ENCODE measurements around the gene SRRT. TPM values are rescaled to one million over a fixed set of nuclear protein-coding genes. Genes with fewer than 3 reads are reported as not detected.

The SRRT gene
- total RNA-seq, 1 donor from 2014 or later = 51.7 TPM

DNA sequence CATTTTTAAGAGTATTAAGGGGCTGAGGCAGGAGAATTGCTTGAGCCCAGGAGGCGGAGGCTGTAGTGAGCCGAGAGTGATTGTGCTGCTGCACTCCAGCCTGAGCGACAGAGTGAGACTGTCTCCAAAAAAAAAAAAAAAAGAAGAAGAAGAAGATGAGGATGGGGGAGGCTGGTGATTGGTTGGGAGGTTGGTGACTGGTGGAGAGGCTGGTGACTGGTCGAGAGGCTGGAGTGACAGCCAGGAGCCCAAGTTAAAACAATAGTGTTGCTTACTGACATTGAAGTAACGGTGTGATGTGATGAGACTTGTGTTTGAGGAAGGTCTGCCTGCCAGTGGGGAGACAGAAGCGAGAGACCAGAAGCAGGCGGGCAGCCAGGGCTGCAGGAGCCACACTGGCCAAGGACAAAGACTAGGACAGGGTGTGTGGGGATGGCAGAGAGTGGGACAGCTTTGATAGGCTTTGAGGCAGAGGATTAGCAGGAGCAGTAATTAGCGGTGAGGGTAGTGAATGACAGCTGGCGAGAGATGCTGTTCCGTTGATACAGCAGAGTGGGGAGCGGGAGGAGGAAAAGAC lies 4.9 kb downstream of the SRRT start:
- DNase-seq (ENCODE audit: low read depth) = no peak

DNA sequence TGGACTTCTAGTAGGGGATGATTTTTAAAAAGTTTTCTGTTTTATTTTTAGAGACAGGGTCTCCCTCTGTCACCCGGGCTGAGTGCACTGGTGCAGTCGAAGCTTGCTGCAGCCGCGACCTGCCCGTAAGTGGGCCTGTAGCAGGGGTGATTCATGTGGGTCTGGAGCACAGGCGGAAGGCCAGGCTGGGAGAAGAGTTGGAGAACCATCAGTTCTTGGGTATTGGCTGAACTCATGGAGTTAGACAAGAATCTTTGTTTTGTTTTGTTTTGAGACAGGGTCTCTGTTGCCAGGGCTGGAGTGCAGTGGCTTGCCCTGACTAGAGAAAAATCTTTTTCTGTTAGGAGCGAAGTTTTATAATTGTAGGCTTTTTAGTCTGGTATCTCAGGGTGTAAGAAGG lies 5.7 kb downstream of the SRRT start:
- no peak for DNase-seq (ENCODE audit: low read depth)

DNA sequence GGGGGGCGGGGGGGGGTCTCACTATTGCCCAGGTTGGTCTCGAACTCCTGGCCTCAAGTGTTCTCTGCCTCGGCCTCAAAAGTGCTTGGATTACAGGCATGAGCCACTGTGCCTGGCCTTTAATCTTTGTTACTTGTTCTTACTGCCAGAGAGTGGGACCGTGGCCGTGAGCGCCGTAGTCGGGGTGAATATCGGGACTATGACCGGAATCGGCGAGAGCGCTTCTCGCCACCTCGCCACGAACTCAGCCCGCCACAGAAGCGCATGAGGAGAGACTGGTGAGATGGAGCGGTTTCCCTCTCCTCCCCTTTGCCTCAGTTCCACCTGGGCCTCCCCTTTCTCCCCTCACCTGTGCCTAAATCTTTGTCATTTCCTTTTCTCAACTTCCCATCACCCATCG lies 6.2 kb downstream of the SRRT start:
- no peak for DNase-seq (ENCODE audit: low read depth)

DNA sequence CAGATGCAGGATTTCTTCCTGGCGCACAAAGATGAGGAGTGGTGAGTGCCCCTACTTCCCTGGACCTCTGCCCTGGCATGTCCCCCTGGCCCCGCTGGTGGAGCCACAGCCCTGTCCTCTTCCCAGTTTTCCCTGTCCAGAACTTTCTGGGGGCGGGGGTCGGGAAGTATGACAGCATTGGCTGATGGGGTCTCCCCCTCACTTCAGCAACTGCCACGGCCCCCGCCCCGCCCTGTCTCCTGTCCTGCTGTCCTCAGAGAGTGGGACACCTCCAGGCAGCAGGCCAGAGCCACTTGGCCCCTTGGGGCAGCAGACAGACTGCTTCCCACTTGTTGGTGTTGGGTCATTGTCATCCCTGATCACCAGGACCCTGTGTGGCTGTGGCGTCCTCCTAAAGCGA lies 7.3 kb downstream of the SRRT start:
- no peak for DNase-seq (ENCODE audit: low read depth)

DNA sequence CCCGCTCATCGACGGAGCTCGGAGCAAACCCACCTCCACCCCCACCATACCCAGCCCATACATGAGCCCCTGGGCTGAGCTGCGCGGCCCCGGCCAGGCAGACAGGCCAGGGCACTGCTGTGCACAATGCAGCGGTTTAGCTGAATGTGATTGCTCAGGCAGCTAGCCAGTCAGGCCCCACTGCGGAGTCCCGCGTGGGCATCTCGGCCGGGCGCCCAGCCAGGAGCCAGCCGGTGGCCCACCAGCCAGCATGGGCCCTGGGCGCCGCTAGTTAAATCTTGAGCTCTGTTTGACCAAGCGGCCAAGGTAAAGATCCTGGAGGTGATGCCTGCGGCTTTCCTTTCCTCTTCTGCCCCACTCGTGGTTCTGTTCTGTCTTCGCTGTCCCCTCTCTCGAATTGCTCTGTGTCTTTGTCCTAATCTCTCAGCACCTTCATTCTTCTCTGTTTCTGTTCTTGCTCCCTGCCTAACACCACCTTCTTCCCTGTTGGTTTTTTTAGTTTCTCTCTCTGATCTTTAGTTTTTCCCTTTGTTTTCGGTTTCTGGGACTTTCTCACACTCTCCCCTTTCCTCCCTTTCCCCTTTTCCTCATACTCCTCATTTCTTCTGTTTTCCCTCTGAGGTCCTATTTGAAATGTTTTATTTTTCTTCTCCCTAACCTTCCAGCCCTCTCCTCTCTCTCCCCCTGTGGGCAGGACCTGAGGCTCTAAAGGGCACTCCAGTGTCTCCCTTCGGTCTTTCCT lies 8.1 kb downstream of the SRRT start:
- DNase-seq (ENCODE audit: low read depth) = no peak

DNA sequence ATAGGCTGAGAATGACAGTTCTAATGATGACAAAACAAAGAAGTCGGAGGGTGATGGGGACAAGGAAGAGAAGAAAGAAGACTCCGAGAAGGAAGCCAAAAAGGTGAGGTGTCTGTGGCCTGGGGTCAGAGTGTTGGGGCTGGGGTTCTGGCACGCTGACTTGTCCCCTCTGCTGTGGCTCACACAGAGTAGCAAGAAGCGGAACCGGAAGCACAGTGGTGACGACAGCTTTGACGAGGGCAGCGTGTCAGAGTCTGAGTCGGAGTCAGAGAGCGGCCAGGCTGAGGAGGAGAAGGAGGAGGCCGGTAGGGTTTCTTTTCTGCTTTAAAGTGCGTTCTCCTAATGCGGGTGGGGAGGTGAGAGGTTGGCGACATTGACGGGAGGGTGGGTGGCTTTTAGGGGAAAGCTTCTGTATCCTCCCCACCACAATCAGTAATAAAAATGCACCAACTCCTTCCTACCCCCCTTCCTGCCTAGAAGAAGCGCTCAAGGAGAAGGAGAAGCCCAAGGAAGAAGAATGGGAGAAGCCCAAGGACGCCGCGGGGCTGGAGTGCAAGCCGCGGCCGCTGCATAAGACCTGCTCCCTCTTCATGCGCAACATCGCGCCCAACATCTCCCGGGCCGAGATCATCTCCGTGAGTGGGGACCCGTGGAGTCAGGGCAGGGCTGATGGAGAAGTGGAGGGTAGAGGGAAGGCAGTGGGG lies 10.0 kb downstream of the SRRT start:
- DNase-seq (ENCODE audit: low read depth) = no peak

DNA sequence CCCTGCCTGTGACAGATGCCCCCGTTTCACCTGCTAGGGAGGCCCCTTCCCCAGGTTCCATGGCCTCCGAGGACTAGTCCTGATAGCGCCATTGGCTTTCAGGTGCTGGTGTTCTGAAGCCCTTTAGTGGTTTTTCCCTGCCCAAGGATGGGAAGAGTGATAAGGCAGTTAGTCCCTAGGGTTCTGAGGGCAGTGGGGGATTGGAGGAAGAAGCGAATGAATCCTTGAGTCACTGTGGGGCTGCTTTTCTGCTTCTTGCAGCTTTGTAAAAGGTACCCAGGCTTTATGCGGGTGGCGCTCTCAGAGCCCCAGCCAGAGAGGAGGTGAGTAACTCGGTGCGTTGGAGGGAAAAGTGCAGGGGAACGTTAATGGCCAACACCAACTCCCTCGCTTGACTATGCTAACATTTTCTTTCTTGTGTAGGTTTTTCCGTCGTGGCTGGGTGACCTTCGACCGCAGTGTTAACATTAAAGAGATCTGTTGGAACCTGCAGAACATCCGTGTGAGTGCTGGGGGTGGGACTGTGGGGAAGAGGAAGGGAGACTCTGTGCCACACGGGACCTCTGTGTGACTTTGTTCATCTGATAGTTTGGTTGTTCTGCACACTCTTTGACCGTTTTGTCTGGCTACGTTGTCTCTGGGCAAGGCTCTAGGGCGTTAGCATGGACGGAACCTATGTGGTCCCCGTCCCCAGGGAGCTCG lies 10.7 kb downstream of the SRRT start:
- no peak for DNase-seq (ENCODE audit: low read depth)

DNA sequence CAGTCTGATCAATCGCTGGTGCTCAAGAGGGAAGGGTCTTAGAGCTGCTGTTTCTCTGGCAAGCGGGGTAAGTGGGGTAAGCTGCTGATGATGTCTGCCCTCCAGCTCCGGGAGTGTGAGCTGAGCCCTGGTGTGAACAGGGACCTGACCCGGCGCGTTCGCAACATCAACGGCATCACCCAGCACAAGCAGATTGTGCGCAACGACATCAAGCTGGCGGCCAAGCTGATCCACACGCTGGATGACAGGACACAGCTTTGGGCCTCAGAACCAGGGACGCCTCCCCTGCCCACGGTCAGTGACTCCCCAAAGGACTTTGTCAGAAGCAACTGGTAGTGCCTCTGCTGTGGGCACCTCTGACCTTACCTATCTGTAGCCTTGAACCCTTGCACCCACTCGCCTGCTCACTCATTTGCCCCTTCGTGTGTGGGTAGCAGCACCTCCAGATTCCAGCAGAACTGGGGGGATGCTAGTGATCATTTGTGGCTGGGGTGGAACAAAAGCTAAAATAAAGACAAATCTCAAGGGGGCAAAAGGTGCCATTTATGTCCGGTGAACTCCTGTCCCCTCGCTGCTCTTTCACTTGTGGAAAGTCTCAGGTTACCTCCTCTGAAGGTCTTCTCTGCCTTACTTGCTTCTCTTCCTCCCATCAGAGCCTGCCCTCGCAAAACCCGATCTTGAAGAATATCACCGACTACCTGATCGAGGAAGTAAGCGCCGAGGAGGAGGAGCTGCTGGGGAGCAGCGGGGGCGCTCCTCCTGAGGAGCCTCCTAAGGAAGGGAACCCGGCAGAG lies 11.4 kb downstream of the SRRT start:
- no peak for DNase-seq (ENCODE audit: low read depth)

DNA sequence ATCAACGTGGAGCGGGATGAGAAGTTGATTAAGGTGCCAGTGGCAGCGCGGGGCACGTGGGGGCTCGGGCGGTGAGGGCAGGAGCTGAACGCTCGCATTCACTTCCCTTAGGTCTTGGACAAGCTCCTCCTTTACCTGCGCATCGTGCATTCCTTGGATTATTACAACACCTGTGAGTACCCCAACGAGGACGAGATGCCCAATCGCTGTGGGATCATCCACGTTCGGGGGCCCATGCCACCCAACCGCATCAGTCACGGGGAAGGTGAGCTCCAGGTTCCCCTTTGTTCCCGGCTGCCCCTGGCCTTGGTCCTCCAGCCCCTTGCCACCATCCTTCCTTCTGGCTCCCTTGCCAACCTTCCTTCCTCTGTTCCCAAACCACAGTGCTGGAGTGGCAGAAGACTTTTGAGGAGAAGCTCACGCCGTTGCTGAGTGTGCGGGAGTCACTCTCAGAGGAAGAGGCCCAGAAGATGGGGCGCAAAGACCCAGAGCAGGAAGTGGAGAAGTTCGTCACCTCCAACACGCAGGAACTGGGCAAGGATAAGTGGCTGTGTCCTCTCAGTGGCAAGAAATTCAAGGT lies 12.1 kb downstream of the SRRT start:
- no peak for DNase-seq (ENCODE audit: low read depth)

DNA sequence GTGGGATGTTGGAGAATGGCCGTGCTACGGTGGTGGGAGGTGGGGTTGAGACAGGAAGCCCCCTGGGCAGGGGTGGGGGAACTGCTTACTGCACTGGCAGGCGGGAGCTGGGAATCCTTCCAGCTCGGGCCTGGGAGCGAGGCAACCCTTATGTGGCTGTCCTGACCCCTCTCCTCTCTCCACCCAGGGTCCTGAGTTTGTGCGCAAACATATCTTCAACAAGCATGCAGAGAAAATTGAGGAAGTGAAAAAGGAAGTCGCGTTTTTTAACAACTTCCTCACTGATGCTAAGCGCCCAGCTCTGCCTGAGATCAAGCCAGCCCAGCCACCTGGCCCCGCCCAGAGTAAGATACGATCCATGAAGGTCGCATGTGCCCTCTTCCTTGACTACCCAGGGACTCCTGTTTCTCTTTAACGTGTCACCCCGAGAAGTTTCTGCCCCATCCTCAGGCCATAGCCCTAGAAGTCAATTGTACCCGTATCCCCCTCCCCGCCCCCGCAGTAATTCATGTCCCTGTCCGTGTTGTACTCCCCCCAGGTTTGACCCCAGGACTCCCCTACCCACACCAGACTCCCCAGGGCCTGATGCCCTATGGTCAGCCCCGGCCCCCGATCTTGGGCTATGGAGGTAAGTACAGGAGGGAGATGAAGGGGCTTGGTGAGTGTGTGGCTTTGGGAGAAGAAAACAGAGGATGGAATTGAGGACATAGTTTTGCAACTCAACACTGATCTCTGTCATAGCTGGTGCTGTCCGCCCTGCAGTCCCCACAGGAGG lies 12.8 kb downstream of the SRRT start:
- no peak for DNase-seq (ENCODE audit: low read depth)

DNA sequence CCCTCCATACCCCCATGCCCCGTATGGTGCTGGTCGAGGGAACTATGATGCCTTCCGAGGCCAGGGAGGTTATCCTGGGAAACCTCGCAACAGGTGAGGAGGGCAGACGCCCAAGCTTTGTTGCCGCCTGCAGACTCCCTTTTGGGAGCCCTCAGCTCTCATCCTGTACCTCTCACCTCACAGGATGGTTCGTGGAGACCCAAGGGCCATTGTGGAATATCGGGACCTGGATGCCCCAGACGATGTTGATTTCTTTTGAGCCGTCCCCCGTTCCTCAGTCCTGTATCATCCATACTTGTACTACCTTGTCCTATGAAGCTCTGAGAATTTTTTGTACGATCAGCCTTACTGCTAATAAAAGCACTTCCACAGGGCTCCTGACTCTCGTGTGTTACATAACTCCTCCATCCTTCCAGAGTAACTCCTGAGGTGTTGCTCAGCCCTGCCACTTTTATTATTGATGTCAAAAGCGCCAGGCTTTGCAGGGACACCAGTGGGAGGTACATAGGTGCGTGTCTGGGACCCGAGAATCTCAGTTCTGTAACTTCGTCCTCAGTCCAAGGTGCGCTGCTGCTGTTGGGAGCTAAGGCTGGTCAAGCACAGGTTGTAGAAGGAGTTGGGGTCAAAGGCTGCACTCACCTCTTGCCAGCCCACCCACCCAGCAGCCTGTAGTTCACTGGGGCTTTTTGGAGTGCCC lies 13.5 kb downstream of the SRRT start:
- DNase-seq (ENCODE audit: low read depth) = no peak

DNA sequence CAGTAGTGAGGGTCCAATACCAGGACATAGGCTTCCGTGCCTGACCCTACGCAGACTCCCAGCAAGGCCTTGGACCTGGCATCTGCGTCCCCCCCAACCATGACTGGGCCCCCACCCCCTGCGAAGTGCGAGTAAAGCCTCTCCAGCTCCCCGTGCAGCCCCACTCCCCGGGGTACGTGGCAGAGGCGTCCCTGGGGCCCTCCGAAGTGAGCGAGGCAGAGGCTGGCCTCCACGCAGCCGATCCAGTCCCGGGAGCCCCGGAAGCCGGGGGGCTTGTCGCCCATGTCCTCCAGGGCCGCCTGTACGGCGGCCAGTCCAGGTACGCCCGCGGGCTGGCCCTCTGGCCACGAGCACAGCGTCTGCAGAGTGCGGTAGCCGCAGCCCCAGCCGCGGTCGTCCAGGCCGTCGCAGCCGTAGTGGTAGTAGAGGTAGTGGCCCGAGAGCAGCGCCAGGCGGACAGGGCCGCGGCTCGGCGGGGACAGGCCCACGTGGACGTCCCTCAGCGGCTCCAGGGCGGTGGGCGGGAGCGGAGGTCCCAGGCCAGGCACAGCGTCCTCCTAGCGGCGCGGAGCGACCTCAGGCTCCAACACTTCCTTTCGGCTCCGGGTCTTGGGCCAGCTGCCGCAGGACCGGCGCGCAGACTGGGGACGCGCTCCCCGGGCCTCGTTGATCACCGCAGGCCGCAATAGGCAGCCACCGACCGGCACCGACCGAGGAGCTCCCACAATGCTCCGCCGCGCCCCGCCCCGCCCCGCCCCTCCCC lies 14.3 kb downstream of the SRRT start, which contains the start of gene UFSP1:
Gene UFSP1 (minus strand): TSS at position 728 of the 763 bp plus-strand sequence. CDS start 444 bp downstream, at position 284.
- DNase-seq (ENCODE audit: low read depth) = no peak

DNA sequence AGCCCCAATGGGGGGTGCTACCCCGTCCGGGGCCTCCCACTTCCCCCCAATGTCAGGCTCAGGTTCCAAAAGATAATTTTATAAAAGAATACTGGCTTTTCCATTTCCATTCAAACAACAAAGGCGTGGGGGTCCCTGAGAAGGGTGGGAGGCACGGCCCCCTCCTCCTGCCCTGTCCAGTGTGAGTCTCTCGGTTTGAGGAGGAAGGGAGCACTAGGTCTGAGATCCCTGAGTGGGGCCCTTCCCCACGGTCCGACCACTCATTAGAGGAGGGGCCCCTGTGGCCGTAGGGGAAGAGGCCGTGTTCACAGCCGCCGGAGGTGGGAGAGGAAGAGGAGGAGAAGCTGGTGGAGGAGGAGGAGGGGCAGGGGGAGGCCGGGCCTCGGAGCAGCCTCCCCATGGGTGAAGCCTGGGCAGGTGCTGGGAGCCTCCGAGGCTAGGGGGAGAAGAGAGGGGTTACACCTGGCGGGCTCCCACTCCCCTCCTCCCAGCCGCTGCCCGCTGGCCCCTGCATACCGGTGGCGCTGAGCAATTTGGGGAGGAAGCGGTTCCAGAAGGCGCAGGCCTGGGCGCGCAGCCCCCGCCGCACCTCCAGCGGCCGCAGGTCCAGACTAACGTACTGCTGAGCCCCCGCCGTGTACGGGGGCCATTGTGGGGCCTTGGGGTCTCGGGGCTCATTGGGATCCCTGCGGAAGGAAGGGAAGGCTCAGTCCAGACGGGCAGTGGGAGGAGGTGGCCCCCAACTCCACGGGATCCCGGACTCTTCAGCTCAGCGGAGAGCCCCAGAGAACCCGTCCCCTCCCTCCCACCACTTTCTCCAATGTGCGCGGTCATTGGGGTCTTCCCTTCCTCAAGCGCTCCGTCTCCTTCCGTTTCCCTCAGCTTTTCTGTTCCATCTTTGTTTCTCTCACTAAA lies 16.0 kb downstream of the SRRT start:
- DNase-seq (ENCODE audit: low read depth) = no peak

DNA sequence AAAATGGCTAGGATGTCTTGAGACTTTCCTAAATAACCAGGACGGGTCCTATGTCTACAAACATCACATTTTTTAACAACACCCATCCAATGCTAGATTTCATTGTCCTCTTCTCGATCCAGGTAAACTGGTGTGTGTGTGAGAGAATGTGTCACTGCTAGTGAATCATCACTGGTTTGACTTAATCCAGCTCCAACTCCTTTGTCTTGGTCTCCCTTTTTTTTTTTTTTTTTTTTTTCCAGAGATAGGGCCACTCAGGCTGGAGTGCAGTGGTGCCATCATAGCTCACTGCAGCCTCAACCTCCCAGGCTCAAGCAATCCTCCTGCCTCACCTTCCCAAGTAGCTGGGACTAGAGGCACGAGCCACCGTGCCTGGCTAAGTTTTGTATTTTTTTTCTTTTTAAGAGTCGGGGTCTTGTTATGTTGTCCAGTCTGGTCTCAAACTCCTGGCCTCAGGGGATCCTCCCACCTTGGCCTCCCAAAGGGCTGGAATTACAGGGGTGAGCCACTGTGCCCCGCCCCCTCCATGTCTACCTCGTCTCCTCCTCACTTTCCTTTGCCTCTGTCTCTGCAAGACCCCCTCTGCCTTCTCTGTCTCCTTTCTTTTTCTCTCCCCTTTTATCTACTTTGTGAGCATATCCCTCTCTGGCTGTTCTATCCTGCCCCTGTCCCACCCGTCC lies 16.8 kb downstream of the SRRT start:
- DNase-seq (ENCODE audit: low read depth) = peak; percentile 78

DNA sequence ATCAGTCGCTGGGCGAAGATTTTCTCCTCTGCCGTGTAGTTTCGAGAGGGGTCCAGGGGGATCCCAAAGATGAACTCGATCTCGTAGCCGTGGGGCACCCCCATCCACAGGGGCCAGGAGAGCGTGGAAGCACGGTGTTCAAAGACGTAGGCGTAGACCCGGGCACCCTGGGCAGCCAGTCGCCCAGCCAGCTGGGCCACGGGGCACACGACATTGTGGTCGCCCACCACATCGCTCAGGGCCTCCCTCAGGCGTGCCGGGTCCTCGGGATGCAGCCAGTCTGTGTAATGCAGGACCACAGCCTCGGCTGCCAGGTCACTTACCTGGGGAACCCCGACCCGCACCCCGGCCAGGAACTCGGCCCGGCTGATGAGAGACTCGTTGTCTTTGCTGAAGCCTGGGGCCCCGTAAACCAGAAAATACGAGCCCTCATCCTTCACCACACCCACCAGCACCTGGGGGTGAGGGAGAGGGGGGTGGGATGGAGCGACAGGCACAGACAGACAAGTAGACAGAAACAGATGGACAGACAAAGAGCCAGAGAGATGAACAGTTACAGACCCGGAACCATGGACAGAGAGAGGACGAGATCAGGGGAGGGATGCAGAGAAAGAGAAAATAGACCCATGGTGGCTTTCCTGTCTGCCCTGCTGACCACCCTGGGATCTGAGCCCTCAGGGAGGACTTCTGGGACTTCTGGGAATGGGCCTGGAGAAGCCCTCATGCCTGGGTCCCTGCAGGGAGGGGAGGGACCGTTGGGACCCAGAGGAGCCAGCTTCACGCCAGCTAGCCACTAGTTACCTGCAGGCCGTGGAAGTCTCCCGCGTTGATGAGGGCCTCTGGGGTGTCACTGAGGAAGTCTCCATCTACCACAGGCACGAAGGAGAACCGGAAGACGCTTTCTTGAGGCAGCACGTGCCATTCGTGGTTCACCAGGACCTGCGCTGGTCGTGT lies 17.7 kb downstream of the SRRT start:
- DNase-seq (ENCODE audit: low read depth) = no peak

DNA sequence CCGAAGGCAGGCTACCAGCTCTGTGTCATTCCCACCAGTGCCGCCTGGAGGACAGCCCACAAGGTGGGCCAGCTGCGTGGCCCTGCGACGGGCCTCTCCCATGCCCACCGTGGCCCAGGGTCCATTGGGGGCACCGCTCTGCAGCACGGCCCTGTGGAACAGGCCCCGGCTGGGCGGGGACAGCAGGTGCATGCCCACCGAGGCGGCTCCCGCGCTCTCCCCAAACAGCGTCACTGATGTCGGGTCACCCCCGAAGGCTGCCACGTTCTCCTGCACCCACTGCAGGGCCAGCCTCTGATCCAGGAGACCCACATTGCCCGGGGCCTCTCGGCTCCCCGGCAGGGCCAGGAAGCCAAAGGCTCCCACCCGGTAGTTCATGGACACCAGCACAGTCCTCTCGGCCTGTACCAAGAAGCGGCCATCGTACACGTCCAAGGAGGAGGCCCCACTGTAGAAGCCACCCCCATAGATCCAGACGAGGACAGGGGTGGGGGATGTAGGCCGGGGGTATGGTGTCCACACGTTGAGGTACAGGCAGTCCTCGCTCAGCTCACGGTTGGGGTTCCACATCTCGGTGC lies 18.5 kb downstream of the SRRT start:
- DNase-seq (ENCODE audit: low read depth) = no peak

Measured in renal cortical epithelial cell (primary cell).